Non-pigmented ciliary epithelial cell (primary cell): ENCODE measurements around the gene HELZ.

Source experiments
- DNase-seq: peaks from one replicate; pipeline ENCODE4 v3.0.0-alpha.2; 2010; ENCODE audit warnings: low read depth

The HELZ gene

DNA sequence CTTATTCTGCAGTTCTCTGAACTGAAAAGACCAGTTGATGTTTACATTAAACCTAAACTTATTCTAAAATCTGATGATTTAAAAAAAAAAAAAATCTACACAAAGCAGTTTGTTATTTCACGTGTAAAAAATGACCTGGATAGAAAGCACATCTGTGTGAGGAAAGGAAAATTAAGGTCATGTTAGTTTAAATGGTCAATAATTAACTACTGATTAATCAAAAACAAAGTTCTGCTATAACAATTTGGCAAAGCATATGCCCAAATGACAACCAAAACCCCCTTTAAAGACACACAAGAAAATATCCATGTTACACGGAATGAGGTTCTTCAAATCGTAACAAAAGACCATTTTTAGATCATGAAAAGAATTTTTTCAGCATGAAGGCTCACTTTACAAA is 170.2 kb downstream of the HELZ start:
- DNase-seq: no peak

DNA sequence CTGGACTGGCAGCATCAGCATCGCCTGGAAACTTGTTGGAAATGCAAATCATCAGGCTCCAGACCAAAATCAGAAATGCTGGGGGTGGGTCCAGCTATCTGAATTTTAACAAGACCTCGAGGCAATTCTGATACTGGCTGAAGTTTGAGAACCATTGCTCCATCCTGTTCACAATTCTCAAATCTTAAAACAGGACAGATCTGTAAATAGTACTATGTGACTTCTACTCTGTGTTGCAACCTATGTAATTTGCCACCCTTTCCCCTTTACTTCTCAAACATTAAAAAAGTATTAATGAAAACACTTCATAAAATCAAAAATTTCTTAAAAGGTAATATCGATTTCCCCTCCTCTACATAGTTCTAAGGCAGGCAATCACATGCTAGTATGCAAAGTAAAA is 172.1 kb downstream of the HELZ start:
- DNase-seq: no peak

DNA sequence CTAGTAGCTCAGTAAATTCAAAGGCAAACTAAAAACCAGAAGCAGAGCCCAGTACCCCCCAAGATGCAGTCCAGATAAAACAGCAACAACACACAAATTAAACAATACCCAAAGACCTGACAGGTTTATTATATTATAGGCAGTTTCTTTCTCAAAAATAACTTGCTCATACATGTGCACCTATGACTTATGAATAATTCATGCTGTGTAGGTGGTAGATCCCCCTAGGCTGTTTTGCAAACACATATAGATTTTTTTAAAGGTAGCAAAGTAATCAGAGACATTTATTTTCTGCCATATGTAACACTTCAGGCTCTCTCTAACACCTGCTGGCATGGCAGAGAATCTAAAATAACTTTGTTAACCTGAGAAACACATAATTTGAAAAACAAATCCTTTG is 173.4 kb downstream of the HELZ start:
- no peak for DNase-seq

DNA sequence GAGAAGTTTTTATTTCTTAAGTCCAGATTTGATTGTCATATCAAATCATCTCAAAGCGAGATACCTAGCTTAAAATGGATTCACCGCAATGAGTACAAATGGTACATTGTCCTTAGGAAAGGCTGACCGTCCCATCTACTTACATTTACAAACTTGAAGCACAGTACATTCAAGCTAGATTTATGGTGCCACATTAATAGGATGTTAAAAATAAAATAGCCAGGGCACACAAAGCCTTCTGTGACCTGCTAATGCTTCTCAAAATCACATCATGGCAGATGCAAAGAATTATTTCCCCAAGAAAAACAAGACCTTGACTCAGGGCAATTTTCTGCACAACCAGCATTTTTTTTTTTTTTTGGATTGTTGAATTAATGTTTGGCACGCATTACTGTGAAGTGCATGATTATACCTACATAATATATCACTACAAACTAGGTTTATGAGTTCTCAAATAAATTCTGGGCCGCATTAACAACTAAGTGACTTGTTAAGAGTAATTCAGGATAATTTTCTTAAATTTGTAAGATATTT is 175.3 kb downstream of the HELZ start:
- no peak for DNase-seq

DNA sequence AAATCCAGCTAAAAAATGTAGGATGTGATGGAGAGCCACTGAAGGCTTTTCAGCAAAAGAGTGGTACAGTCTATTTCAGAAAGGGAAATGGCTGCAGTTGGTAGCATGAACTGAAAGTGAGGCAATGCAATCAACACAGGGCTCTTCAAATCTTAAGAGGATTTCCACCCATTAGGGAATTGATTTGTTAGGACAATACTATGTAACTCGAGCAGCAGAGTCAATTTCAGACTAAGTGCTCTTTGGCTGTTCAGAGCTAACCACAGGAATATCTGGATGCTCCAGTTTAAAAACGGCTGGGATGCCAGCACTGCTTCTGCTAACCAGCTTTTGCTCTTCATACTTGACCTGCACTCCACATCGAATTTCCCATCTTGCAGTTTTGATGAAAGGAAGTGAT is 176.0 kb downstream of the HELZ start:
- DNase-seq: no peak

DNA sequence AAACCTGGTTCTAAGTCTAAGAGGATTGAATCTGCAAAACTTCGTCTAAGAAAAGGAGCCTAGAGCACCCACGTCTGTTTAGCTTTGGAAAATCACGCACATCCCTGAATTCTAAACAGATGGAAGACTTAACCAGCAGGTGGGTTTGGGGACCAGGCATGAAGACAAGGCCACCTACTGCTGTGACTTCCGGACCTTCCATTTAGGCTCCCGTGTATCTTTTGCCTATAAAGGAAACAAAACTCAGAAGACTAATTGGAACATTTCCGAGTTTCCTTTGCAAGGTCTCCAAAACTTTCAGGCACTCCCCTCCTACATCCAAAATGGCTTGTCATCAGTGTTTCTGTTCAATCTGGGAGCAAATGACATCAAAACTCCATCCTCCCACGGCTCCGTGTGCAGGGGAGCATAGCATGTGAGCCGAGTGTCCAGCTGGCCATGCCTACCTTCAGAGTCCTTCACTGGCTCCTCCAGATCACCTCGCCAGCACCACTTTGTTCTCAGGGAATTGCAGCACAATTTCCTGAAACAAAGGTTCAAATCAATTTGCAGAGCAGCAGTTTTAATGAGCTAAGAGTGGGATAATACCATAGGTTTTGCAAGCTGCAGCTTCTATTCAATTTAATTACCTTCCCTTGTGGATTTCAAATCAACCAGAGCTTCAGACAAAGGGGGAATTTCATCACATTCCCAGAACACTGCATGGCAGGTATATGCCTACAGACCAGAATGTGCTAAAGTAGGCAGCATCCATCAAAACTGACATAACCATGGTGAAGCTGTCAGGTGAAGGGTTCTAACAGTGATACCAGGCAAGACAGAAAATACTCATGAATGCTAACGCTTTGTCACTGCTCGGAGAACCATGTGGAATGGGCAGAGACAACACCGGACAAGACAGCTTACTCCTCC is 177.2 kb downstream of the HELZ start:
- no peak for DNase-seq

DNA sequence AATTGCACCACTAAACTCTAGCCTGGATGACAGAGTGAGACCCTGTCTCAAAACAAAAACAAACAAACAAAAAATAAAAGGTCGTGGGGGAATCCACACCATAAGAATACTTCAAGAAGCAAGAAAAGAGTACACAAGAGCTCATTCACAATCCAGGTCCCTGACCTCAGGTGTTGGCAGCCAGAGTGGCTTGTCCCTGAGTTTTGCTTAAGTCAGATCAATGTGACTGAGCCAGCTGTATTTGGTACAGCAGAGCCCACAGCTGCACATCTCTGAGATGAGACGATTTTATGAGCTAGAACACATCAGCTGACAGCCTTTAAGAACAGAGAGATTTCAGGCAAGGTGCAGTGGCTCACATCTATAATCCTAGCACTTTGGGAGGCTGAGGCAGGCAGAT is 178.3 kb downstream of the HELZ start:
- DNase-seq: no peak

DNA sequence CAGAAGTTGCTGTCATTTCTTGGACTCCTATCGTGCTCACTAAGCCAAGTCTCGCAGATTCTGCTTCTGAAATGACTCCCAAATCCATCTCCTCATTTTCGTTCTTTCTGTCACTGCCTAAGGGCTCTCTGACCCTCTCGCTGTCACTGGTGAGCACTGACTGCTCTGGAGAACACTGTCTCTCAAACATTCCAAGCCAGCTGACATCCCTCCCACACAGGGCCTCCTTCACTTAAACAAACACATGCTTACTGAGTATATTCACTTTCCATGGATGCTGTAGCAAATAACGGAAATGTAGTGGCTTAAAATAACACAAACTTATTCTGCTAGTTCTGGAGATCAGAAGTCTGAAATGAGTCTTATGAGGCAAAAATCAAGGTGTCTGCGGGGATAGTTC is 181.9 kb downstream of the HELZ start:
- no peak for DNase-seq

DNA sequence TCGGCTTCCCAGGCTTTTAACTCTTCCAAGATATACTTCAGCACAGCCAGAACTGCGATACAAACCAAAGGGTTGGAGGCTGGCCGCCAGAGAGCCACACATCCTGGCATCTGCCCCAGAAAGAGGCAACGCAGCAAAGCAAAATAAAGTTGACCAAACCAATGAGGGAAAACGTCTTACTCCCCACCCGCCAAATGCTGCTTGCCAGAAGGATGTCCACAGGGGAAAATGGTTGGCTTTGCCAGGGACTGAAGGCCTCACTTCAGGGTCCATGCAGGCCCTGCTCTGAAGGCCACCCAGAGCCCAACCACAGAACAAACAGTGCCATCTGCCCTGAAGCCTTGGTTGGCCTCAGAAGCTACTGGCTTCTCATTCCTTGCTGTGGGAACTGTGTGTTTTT is 185.6 kb downstream of the HELZ start:
- no peak for DNase-seq

DNA sequence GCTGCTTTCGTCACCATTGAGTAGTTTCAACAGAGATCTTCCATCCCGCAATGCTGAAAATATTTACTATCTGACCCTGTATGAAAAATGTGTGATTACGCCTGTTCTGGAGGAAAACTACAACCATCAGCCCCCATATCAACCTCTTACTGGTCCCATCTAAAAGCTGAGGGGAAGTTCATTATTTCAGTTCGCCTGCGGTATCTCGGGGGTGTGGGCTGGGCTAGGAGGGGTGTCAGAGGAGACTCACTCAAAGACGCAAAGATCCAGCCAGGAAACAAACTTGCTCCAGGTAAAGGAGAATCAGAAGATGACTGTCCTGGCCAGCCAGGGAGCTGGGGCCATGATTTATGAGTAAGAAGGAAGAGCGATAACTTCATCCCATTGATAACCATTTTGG is 187.0 kb downstream of the HELZ start:
- no peak for DNase-seq

DNA sequence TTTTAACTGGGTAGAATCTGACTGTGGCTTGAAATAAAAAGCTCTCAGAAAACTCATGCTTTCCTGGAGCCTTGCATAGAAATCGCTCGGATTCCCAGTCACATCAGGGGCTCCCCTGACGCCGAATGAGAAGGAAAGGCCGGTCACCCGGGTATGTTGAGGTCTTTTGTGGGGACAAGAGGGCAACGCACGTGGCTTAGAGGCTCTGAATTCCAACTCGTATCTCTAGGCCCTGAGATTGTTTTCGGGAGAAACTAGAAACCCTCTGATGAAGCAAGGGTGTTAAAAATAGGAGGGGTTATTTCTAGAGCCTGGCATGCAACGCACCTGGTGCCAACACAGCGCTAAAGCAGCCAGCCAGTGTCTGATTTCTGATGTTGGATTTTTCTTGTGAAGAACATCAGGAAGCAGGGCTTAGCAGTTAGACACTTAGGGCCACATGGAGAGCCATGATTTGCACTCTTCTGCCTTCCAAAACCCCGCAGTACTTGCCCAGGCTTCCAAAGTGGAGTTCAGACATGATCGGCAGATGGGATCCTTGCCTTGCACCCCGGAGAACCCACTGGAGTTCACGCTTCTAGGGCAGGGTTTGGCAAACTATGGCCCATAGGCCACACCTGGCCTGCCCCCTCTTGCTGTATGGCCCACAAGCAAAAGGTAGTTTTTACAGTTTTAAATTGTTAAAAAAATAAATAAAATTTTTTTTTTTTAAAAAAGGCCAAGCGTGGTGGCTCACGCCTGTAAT is 188.1 kb downstream of the HELZ start:
- no peak for DNase-seq

DNA sequence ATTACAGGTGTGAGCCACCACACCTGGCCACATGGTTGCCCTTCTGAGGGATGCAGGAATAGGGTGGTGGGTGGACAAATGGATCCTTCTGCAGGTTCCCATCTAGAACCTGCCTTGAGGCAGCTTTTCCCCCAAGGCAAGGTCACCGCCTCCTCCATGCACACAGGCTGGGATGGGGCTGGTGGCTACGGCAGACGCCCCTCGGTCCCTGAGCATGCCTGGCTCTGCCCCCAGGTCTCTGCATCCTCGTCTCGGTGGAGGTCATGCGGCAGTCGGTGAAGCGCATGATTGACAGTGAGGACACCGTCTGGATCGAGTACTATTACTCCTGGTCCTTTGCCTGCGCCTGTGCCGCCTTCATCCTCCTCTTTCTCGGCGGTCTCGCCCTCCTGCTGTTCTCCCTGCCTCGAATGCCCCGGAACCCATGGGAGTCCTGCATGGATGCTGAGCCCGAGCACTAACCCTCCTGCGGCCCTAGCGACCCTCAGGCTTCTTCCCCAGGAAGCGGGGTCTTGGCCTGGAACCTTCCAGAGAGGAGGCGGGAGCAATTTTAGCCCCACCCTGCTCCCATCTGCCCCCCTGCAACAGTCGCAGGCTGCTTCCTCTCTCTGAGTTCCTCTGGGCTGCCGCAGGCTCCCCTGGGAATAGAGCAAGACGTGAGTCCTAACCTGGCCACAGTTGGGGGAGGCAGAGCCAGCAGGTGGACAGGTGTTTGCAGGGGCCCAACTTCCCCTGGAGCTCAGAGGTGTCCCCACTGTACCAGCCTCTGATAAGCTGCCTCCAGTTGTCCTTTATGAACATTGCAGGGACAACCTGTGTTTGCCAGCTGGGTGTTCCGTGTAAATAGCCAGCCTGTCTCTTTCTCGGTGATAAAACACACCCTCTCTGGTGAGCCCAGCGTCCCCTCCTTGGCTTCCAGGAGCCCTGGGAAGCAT is 188.9 kb downstream of the HELZ start:
- no peak for DNase-seq

DNA sequence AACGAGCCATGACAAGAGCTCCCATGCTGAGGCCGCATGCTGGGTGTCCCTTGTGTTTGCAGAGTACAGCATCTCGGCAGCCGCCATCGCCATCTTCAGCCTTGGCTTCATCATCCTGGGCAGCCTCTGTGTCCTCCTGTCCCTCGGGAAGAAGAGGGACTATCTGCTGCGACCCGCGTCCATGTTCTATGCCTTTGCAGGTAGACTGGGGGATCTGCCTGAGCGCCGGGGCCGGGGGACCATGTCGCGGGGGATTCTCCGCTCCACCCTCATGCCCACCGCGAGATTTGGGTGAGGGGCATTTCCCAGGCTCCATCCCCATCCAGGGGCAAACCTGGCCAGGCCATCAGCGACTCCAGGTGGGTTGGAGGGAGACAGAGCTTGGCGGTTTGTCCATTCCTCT is 190.0 kb downstream of the HELZ start:
- no peak for DNase-seq

DNA sequence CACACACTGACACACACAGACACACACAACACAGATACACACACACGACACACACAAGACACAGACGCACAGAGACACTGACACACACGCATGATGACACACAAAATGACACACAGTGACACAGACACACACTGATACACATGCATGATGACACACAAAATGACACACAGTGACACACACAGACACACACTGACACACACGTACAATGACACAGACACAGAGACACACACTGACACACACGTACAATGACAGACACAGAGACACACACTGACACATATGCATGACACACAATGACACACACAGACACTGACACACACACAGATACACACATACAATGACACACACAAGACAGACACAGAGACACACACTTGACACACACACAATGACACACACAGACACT is 190.4 kb downstream of the HELZ start:
- no peak for DNase-seq

DNA sequence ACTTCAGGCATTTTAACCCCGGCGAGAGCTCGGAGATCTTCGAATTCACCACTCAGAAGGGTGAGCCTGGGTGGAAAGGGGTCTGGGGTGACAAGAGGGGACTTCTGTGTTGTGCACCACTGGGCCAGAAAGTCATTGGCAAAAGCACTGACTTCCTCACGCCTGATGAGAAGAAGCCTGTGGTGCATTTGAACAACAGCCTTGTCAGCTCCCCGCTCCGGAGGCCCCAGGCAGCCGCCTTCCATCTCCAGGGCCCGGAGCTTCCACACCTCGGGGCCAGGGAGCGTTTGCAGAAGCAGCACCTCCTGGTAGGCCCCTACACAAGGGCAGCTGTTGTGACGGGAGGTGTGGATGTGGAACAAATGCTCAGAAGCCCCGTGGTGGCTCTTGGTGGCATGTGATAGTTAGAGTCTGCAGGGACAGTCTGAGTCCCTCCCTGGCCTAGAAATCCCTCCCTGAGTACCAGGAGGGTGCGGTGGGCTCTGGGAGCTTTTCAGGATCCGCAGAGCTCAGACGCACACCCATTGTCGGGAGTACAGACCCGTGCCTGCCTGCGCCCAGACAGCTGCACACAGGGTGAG is 190.9 kb downstream of the HELZ start:
- no peak for DNase-seq

DNA sequence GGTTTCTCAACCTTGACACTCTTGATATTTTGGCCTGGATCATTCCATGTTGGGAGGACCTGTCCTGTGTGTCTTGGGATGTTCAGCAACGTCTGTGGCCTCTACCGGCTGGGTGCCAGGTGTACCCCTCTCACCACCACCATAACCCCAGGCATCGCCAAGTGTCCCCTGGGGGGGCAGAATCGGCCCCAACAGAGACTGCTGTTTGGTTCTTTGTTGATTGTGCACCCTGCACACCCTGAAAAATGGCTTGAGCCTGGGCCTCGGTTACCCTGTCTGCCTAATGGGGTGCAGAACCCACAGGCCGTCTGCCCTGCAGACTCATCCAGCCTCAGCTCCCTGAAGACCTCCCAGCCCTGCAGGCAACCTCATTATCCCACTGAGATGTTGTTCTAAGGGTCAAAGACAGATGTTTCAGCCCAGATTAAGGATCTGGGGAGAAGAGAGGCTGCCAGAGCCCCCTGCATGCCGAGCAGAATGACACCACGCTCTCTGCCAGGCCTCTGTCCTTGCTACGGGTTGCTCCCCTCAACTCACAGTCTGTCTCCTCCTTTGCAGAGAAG is 191.5 kb downstream of the HELZ start:
- DNase-seq: no peak

DNA sequence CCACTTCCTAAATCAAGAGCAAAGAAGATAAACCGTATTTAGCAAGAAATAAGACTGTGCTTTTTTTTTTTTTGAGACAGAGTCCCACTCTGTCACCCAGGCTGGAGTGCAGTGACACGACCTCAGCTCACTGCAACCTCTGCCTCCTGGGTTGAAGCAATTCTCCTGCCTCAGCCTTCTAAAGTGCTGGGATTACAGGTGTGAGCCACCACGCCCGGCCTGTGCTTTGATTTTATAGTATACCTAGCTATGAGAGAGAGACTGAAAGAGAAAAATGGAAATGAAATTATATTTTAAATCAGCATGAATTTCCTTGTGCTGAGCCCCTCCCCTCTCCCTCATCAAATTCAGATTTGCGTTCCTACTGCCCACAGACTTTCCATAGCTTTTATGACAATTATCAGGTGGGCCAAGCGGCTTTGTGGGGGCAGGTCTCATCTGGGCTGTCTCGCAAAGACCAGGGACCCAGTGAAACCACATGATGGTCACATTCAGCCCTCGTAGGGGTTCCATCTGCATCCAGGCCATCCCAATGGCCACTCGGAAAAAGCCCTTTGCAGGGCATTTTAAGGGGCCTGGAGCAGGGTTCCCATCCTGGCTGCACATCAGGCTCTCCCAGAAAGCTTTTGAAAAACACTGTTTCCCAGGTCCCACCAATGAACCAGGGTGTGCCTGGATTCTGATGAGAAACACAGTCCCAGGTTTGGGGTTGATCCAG is 192.1 kb downstream of the HELZ start:
- DNase-seq: no peak

DNA sequence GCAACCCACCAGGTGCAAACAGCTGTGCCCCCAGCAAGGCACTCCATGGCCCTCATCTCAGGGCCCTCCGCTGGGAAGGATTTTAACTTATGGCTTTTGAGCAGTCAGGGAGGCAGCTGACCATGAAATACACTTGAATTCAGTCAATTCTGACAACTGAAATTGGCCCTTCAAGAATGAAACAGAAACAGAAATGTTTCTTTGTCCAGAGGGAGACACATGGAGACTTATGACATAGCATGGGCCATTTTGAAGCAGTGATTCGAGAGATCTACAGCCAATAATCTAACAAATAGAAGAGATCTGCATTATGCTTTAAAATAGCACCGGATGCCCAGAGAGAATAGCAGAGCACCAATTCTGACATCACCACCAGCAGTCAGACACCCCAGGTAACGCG is 193.2 kb downstream of the HELZ start:
- DNase-seq: no peak

DNA sequence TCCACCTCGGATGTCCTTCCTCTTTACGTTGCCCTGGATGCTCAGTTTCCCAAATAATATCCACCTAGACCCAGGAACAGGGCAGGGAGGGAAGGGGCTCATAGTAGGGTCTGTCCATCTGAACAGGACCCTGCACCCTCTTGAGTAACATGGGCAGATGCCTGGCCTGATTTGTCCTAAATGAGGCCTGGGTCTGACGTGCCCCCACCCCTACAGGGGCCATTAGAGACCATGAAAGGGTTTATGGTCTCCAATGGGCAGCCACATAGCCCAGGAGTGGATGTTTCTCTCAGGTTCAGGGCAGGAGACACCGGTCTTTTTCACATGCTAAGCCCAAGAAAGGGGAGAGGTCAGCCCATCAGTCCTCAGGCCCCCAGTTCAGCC is 193.8 kb downstream of the HELZ start:
- DNase-seq: no peak

DNA sequence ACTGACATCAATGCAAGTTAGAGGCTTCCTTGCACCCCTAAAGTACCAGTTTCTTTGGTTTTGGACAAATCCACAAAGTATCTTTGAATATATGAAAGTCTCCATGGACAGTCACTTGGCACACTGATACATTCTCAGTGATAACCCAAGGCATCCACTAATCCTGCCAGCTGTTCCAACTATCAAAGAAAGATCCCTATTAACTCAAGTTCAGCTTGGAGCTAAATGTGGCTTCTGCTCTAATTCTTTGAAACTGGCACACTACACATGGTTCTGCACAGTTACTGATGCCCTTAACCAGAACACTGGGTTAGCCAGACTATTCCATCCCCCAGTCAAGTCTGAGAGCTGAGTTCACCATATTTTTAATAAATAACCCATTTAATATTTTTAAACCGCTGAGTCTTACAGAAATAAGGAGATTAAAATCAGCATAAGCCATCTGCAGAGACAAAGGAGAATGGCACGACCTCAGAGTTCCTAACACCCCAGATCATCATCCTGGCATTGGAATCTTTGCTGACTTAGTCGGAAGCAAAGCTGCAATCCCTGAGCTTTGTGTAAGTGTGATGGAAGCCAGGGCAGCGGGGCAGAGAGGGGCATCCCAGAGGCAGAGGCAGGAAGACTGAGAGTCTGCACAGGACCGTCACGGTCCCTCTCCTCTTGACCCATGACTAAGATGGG is 194.4 kb downstream of the HELZ start:
- no peak for DNase-seq
